H1 (cell line): ENCODE data around the gene CPNE5. TPM values are rescaled to one million over a fixed set of nuclear protein-coding genes. Genes with fewer than 3 reads are reported as not detected.

Experiments used
- CTCF ChIA-PET: fragments of 300-600 bp; sonication (Branson Sonifier 250); formaldehyde crosslinking; loops from one replicate; lab custom pipeline; 2021; ENCODE audit not compliant: partially characterized antibody; lab: Charles Lee
- POLR2A ChIA-PET: fragments of 300-600 bp; sonication (Branson Sonifier 250); formaldehyde crosslinking; loops from one replicate; lab custom pipeline; 2021; ENCODE audit warnings: inconsistent platforms; ENCODE audit not compliant: partially characterized antibody; lab: Charles Lee
- DNase-seq, 2 experiments: peaks; one replicate each; pipeline versions ENCODE4 v3.0.0 to v3.0.0-alpha.2; 2010 to 2022; ENCODE audit warnings: low spot score in 2 of 2, low read depth in 1 of 2, mixed read lengths in 1 of 2
- FAIRE-seq: peaks from 2 replicates; lab custom pipeline; 2011; peaks lifted over from hg19 to GRCh38; lab: Jason Lieb, UNC
- H2AFZ ChIP-seq: 2 replicates; pipeline ENCODE4 v1.8.1; 2012; ENCODE audit warnings: low read length, inconsistent platforms
- H2AK5ac ChIP-seq: 2 replicates; pipeline ENCODE4 v1.6.1; 2013; ENCODE audit warnings: low read depth, low read length
- H2BK120ac ChIP-seq: replicated peaks from 2 replicates; pipeline ENCODE3; 2013; ENCODE audit warnings: low read depth, low read length, inconsistent platforms
- H2BK12ac ChIP-seq: 2 replicates; pipeline ENCODE4 v1.6.1; 2013; ENCODE audit warnings: low read depth, low read length
- H2BK15ac ChIP-seq: 2 replicates; pipeline ENCODE4 v1.6.1; 2013; ENCODE audit warnings: low read length
- H2BK20ac ChIP-seq: 2 replicates; pipeline ENCODE4 v1.6.1; 2013; ENCODE audit warnings: low read length
- H2BK5ac ChIP-seq: 2 replicates; pipeline ENCODE4 v1.6.1; 2013; ENCODE audit warnings: low read depth, low read length
- H3K14ac ChIP-seq: 2 replicates; pipeline ENCODE4 v1.6.1; 2013; ENCODE audit warnings: inconsistent platforms; ENCODE audit not compliant: insufficient read length
- H3K18ac ChIP-seq: 2 replicates; pipeline ENCODE4 v1.6.1; 2013; ENCODE audit warnings: low read length; ENCODE audit errors: extremely low read depth
- H3K23ac ChIP-seq: 2 replicates; pipeline ENCODE4 v1.6.1; 2013; ENCODE audit warnings: inconsistent platforms; ENCODE audit not compliant: insufficient read length
- H3K23me2 ChIP-seq: 2 replicates; pipeline ENCODE4 v1.6.1; 2013; ENCODE audit warnings: low read depth, low read length
- H3K27ac ChIP-seq: 2 replicates; pipeline ENCODE4 v1.6.1; 2011; ENCODE audit warnings: low read depth, low read length, inconsistent platforms
- H3K27me3 ChIP-seq, 4 experiments: replicated peaks in 1 of 4; 1 replicate in 1 of 4; 2 replicates in 3 of 4; pipeline versions ENCODE4 v1.6.1 to v1.8.1; 2011 to 2013; ENCODE audit warnings: low read length in 3 of 4, mild to moderate bottlenecking in 3 of 4, inconsistent platforms in 2 of 4, mixed read lengths in 2 of 4, moderate library complexity in 1 of 4; ENCODE audit not compliant: control insufficient read depth in 3 of 4, insufficient read depth in 3 of 4; ENCODE audit errors: extremely low read depth in 1 of 4
- H3K36me3 ChIP-seq, 4 experiments: 2 replicates each; pipeline versions ENCODE4 v1.6.1 to v1.8.1; 2011 to 2013; ENCODE audit warnings: mild to moderate bottlenecking in 4 of 4, low read length in 3 of 4, moderate library complexity in 2 of 4, control low read depth in 1 of 4, inconsistent platforms in 1 of 4; ENCODE audit not compliant: insufficient read depth in 4 of 4, control insufficient read depth in 2 of 4
- H3K4ac ChIP-seq: replicated peaks from 2 replicates; pipeline ENCODE3; 2013; ENCODE audit warnings: low read length, low read depth, mixed read lengths, inconsistent platforms; ENCODE audit not compliant: insufficient read length
- H3K4me1 ChIP-seq, 4 experiments: replicated peaks in 1 of 4; 1 replicate in 1 of 4; 2 replicates in 3 of 4; pipeline versions ENCODE4 v1.6.1 to v1.8.1; 2011 to 2013; ENCODE audit warnings: low read length in 3 of 4, inconsistent platforms in 2 of 4, mixed read lengths in 1 of 4; ENCODE audit not compliant: insufficient read depth in 4 of 4, control insufficient read depth in 3 of 4
- H3K4me2 ChIP-seq, 2 experiments: 2 replicates each; pipeline versions ENCODE4 v1.6.1 to v1.8.1; 2011 to 2013; ENCODE audit warnings: low read depth in 2 of 2, low read length in 2 of 2, control low read depth in 1 of 2, inconsistent platforms in 1 of 2, mild to moderate bottlenecking in 1 of 2; ENCODE audit not compliant: insufficient read depth in 1 of 2
- H3K4me3 ChIP-seq, 4 experiments: fragments of 200-600, 300-600 bp in 1 of 4; sonication (generic), shearing (Covaris generic), sonication (Bioruptor Twin) in 1 of 4; 2 replicates each; pipeline versions ENCODE4 v1.5.1 to v1.8.1; 2011 to 2016; ENCODE audit warnings: low read length in 4 of 4, low read depth in 3 of 4, control low read depth in 2 of 4, inconsistent platforms in 2 of 4, mild to moderate bottlenecking in 2 of 4, mixed read lengths in 1 of 4, moderate library complexity in 1 of 4; ENCODE audit not compliant: insufficient read depth in 2 of 4; ENCODE audit errors: extremely low read depth in 1 of 4
- H3K56ac ChIP-seq: replicated peaks from 2 replicates; pipeline ENCODE3; 2013; ENCODE audit warnings: low read depth, mild to moderate bottlenecking, mixed read lengths, low read length, inconsistent platforms; ENCODE audit not compliant: insufficient read length
- H3K79me1 ChIP-seq: 2 replicates; pipeline ENCODE4 v1.6.1; 2013; ENCODE audit warnings: low read depth, low read length, control low read depth
- H3K79me2 ChIP-seq, 2 experiments: 2 replicates each; pipeline versions ENCODE4 v1.6.1 to v1.8.1; 2012 to 2013; ENCODE audit warnings: low read length in 2 of 2, mild to moderate bottlenecking in 2 of 2, inconsistent platforms in 1 of 2; ENCODE audit not compliant: insufficient read depth in 2 of 2, control insufficient read depth in 1 of 2
- H3K9ac ChIP-seq, 4 experiments: replicated peaks in 1 of 4; 1 replicate in 1 of 4; 2 replicates in 3 of 4; pipeline versions ENCODE4 v1.6.1 to v1.8.1; 2011 to 2013; ENCODE audit warnings: low read depth in 3 of 4, low read length in 3 of 4, control low read depth in 2 of 4, mild to moderate bottlenecking in 2 of 4, moderate library complexity in 2 of 4, inconsistent platforms in 1 of 4; ENCODE audit errors: extremely low read depth in 1 of 4
- H3K9me3 ChIP-seq, 2 experiments: 2 replicates each; pipeline versions ENCODE4 v1.6.1 to v1.8.1; 2012 to 2013; ENCODE audit warnings: mild to moderate bottlenecking in 2 of 2, moderate library complexity in 2 of 2, control low read depth in 1 of 2, inconsistent platforms in 1 of 2, low read depth in 1 of 2, low read length in 1 of 2, mixed read lengths in 1 of 2; ENCODE audit not compliant: insufficient read depth in 2 of 2
- H4K20me1 ChIP-seq, 2 experiments: replicated peaks in 1 of 2; 2 replicates each; pipeline versions ENCODE3 to v1.8.1; 2011 to 2013; ENCODE audit warnings: inconsistent platforms in 2 of 2, low read length in 2 of 2, mild to moderate bottlenecking in 1 of 2; ENCODE audit not compliant: insufficient read depth in 2 of 2, control insufficient read depth in 1 of 2
- H4K5ac ChIP-seq: 2 replicates; pipeline ENCODE4 v1.6.1; 2013; ENCODE audit warnings: low read length, low read depth, mixed read lengths, inconsistent platforms; ENCODE audit not compliant: insufficient read length
- H4K8ac ChIP-seq: 2 replicates; pipeline ENCODE4 v1.8.0; 2013; ENCODE audit warnings: mild to moderate bottlenecking, moderate library complexity, low read length, inconsistent platforms; ENCODE audit not compliant: insufficient read depth; ENCODE audit errors: extremely low read depth
- H4K91ac ChIP-seq: replicated peaks from 2 replicates; pipeline ENCODE3; 2013; ENCODE audit warnings: low read length, mixed read lengths, inconsistent platforms; ENCODE audit not compliant: insufficient read length
- ASH2L ChIP-seq: fragments of 200-600, 300-600 bp; sonication (generic); IDR thresholded peaks from one replicate; pipeline ENCODE4 v1.7.1; 2017; ENCODE audit warnings: low read length
- CBX8 ChIP-seq: fragments of 300-800, 300-1000 bp; sonication (generic); IDR thresholded peaks from 2 replicates; pipeline ENCODE4 v1.7.1; 2016; ENCODE audit warnings: low read depth, low read length, borderline replicate concordance
- HDAC2 ChIP-seq, 2 experiments: fragments of 300-600 bp in 1 of 2; sonication (generic) in 1 of 2; IDR thresholded peaks; 2 replicates each; pipeline ENCODE4 v1.6.1; 2011 to 2012; ENCODE audit warnings: low read depth in 2 of 2, low read length in 2 of 2, mild to moderate bottlenecking in 2 of 2, moderate library complexity in 2 of 2, borderline replicate concordance in 1 of 2, inconsistent platforms in 1 of 2
- KDM4A ChIP-seq: IDR thresholded peaks from one replicate; pipeline ENCODE4 v1.7.1; 2012; ENCODE audit warnings: low read depth, mild to moderate bottlenecking, moderate library complexity, low read length, inconsistent platforms; ENCODE audit not compliant: severe bottlenecking
- KDM5A ChIP-seq: fragments of 200-600 bp; IDR thresholded peaks from 2 replicates; pipeline ENCODE4 v1.7.1; 2012; ENCODE audit warnings: mild to moderate bottlenecking, low read length, inconsistent platforms, mixed read lengths
- MAX ChIP-seq: IDR thresholded peaks from 2 replicates; pipeline ENCODE4 v1.6.1; 2012; ENCODE audit warnings: inconsistent platforms
- NRF1 ChIP-seq: IDR thresholded peaks from 2 replicates; pipeline ENCODE4 v1.6.1; 2011; ENCODE audit warnings: mild to moderate bottlenecking, low read depth, low read length, improper control_type of control experiment
- POLR2A ChIP-seq, 2 experiments: IDR thresholded peaks; 1 replicate in 1 of 2; 2 replicates in 1 of 2; pipeline ENCODE4 v1.6.1; 2011; ENCODE audit warnings: low read depth in 2 of 2, low read length in 2 of 2, mild to moderate bottlenecking in 2 of 2; ENCODE audit errors: control extremely low read depth in 1 of 2
- POU5F1 ChIP-seq: IDR thresholded peaks from 2 replicates; pipeline ENCODE4 v1.6.1; 2011; ENCODE audit warnings: low read depth, mild to moderate bottlenecking, low read length, moderate library complexity
- SAP30 ChIP-seq: fragments of 300-600 bp; sonication (generic); IDR thresholded peaks from 2 replicates; pipeline ENCODE4 v1.7.1; 2012; ENCODE audit warnings: low read length, moderate library complexity, mild to moderate bottlenecking, inconsistent platforms; ENCODE audit not compliant: insufficient read depth, insufficient replicate concordance
- SIN3A ChIP-seq, 2 experiments: IDR thresholded peaks in 1 of 2; conservative IDR thresholded peaks in 1 of 2; 2 replicates each; pipeline ENCODE4 v1.6.1; 2011 to 2012; ENCODE audit warnings: low read length in 2 of 2, improper control_type of control experiment in 1 of 2, low read depth in 1 of 2, mild to moderate bottlenecking in 1 of 2
- WGBS, 2 experiments: shearing (Covaris generic) in 1 of 2; methylation state at CpG; one replicate each; pipeline versions ENCODE4 v1.1.6 to v1.1.7; 2013 to 2015; ENCODE audit warnings: low lambda C conversion rate in 2 of 2, mixed read lengths in 2 of 2, inconsistent platforms in 1 of 2, low coverage in 1 of 2, missing lambda C conversion rate in 1 of 2; ENCODE audit not compliant: insufficient replicate concordance in 2 of 2, insufficient coverage in 1 of 2, insufficient read length in 1 of 2; ENCODE audit errors: extremely low coverage in 1 of 2, missing lambda C conversion rate in 1 of 2; 5-methylcytosine and 5-hydroxymethylcytosine counted together
- polyA plus RNA-seq, 7 experiments: library from polyadenylated mRNA; depleted of rRNA in 3 of 7; stranded (reverse) in 5 of 7; unstranded in 2 of 7; fragments of >200 nt in 5 of 7; fragments of 200-250 nt in 2 of 7; gene quantifications; 1 replicate in 5 of 7; 2 replicates in 1 of 7; 4 replicates in 1 of 7; pipeline versions ENCODE4 v1.2.1 to v1.2.3, GENCODE V29; 2011 to 2013; ENCODE audit warnings: missing spikeins in 2 of 7, mixed read lengths in 2 of 7
- total RNA-seq: library from RNA; stranded (reverse); fragmentation: NEBNext Ultra II Directional; extraction: Animal tissue kit (Norgen Biotek cat#: 25700); gene quantifications from 2 replicates; pipeline ENCODE4 v1.2.1, GENCODE V29; 2021

The CPNE5 gene
- total and polyA plus RNA-seq, 2 of the 8 experiments (the other 6 are each of a cell fraction or from before 2014, with no cell fraction given) = 0.88 to 1.8 TPM

GRCh38 chr6:36856277-36856676 lies 17.0 kb upstream of the CPNE5 start:
- peaks cover 9 to 44% (median 18%) of the 10 kb centered on the region in 4 experiments; a peak in 7 of 8 replicates for H3K36me3 ChIP-seq
- H3K27ac ChIP-seq = no peak overlapping the region
- H3K27me3 ChIP-seq = no peaks in the 10 kb centered on the region
- H3K79me1 ChIP-seq = peaks cover 9% of the 10 kb centered on the region; the same call in 1 of the 2 replicates
- no peak for TF ChIP-seq KDM5A
- no peak for TF ChIP-seq CBX8
- no peak for TF ChIP-seq ASH2L
- TF ChIP-seq MAX = no peak
- no peak for TF ChIP-seq POU5F1
- no peak for TF ChIP-seq KDM4A
- TF ChIP-seq SAP30 = no peak
- no peak for TF ChIP-seq SIN3A (conservative IDR thresholded peaks at IDR 0.05 in 1 of 2, IDR thresholded peaks at IDR 0.05 in 1 of 2; ENCODE audit: low read depth in 1 of 2, low read length in 2 of 2)
- TF ChIP-seq HDAC2 (IDR thresholded peaks at IDR 0.05; ENCODE audit: borderline replicate concordance in 1 of 2, low read depth in 2 of 2, low read length in 2 of 2) = no peak
- TF ChIP-seq NRF1 = no peak
- no peak for TF ChIP-seq POLR2A (IDR thresholded peaks at IDR 0.05; ENCODE audit: control extremely low read depth in 1 of 2, low read depth in 2 of 2, low read length in 2 of 2)
- TF ChIP-seq, all 59 proteins: peak for 0
- Histone ChIP-seq H3K23me2 (no peaks in the 10 kb centered on the region), H2AFZ (no peak overlapping the region), H4K20me1 (no peaks in the 10 kb centered on the region), H3K9me3 (peaks cover 0 to 3% of the 10 kb centered on the region in 2 experiments; a peak in 2 of 4 replicates), H3K56ac (no peak overlapping the region), H3K4me3 (no peak overlapping the region), H3K18ac (no peak overlapping the region), H2BK20ac (no peak overlapping the region), H4K5ac (no peak overlapping the region), H3K14ac (no peak overlapping the region), H4K91ac (no peak overlapping the region), H2BK15ac (no peak overlapping the region), H2BK5ac (no peak overlapping the region), H4K8ac (no peak overlapping the region), H3K9ac (no peak overlapping the region), H2AK5ac (no peak overlapping the region), H2BK12ac (no peak overlapping the region), H3K4ac (no peak overlapping the region), H3K79me2 (peaks cover 3 to 25% of the 10 kb centered on the region in 2 experiments; a peak in 2 of 4 replicates), H3K4me2 (no peak overlapping the region), H3K4me1 (peaks cover 2 to 11% (median 4%) of the 10 kb centered on the region in 4 experiments; a peak in 5 of 7 replicates), H2BK120ac (no peak overlapping the region), H3K23ac (no peak overlapping the region)
- FAIRE-seq = no peak
- ChIA-PET CTCF (interaction anchor here (0.9 to 12.6 kb wide), 3 partner anchors 8 to 67 kb away, joined by 3 to 99 read pairs (median 14); no protein-coding TSS in a partner anchor), POLR2A (no interaction called here)
- no peak for DNase-seq
- whole genome bisulfite sequencing, 2 experiments = 92% methylated on average over 8 of the region's 8 CpGs; no CpG with 5 or more reads in 1 of the 2 experiments
